SU-DHL-6 (cell line): ENCODE data around the gene SDR42E1.

Experiments used
- H2AFZ ChIP-seq: fragments of 200-600 bp; sonication (generic); 2 replicates; pipeline ENCODE4 v1.6.1; 2014; ENCODE audit warnings: low read depth, mild to moderate bottlenecking, moderate library complexity, mixed read lengths, antibody characterized with exemption, low read length; ENCODE audit not compliant: severe bottlenecking
- H3F3A ChIP-seq: fragments of 200-600 bp; shearing (Covaris generic); 2 replicates; pipeline ENCODE4 v1.6.0; 2016; ENCODE audit warnings: antibody characterized with exemption, mild to moderate bottlenecking; ENCODE audit not compliant: insufficient read depth
- H3K27ac ChIP-seq: fragments of 200-600 bp; sonication (generic); 2 replicates; pipeline ENCODE4 v1.5.1; 2016; ENCODE audit warnings: low read depth, mild to moderate bottlenecking, low read length, moderate library complexity, mixed read lengths
- H3K27me3 ChIP-seq: fragments of 200-600 bp; sonication (generic), shearing (Covaris generic); 2 replicates; pipeline ENCODE4 v1.6.0; 2014; ENCODE audit warnings: mild to moderate bottlenecking, low read length
- H3K36me3 ChIP-seq: fragments of 200-600 bp; sonication (generic); 2 replicates; pipeline ENCODE4 v1.6.1; 2014; ENCODE audit warnings: mild to moderate bottlenecking, low read length, mixed read lengths
- H3K4me2 ChIP-seq: fragments of 300-600, 200-600 bp; shearing (Covaris generic), sonication (generic); 2 replicates; pipeline ENCODE4 v1.6.0; 2014; ENCODE audit warnings: low read length, low read depth, mild to moderate bottlenecking; ENCODE audit not compliant: poor library complexity, severe bottlenecking
- H3K4me3 ChIP-seq: fragments of 200-600 bp; sonication (generic); 2 replicates; pipeline ENCODE4 v1.5.1; 2014; ENCODE audit warnings: antibody characterized with exemption, low read length, mild to moderate bottlenecking, mixed read lengths; ENCODE audit not compliant: insufficient read depth, poor library complexity, severe bottlenecking
- H3K79me2 ChIP-seq: fragments of 200-600 bp; sonication (generic); 2 replicates; pipeline ENCODE4 v1.6.1; 2014; ENCODE audit warnings: mild to moderate bottlenecking, low read length, moderate library complexity; ENCODE audit not compliant: insufficient read depth
- H3K9ac ChIP-seq: fragments of 200-600 bp; sonication (generic); 2 replicates; pipeline ENCODE4 v1.7.0; 2014; ENCODE audit warnings: mild to moderate bottlenecking, low read length
- H3K9me2 ChIP-seq: fragments of 200-600 bp; sonication (generic); replicated peaks from 2 replicates; pipeline ENCODE4 v1.6.1; 2014; ENCODE audit warnings: low read length; ENCODE audit not compliant: insufficient read depth
- H3K9me3 ChIP-seq: fragments of 200-600 bp; sonication (generic); 2 replicates; pipeline ENCODE4 v1.6.1; 2014; ENCODE audit warnings: low read length, mixed read lengths; ENCODE audit not compliant: insufficient read depth
- H4K20me1 ChIP-seq: fragments of 200-600 bp; sonication (generic); 2 replicates; pipeline ENCODE4 v1.6.1; 2014; ENCODE audit warnings: low read depth, mild to moderate bottlenecking, antibody characterized with exemption, low read length, moderate library complexity, mixed read lengths
- CTCF ChIP-seq: fragments of 200-600 bp; sonication (generic); IDR thresholded peaks from one replicate; pipeline ENCODE4 v1.5.1; 2017; ENCODE audit warnings: antibody characterized with exemption, mild to moderate bottlenecking, low read length, moderate library complexity; ENCODE audit not compliant: insufficient read depth, poor library complexity, severe bottlenecking
- EZH2phosphoT487 ChIP-seq: fragments of 200-600 bp; sonication (generic), shearing (Covaris generic); conservative IDR thresholded peaks from 2 replicates; pipeline ENCODE4 v1.6.1; 2018; ENCODE audit warnings: mild to moderate bottlenecking, antibody characterized with exemption, low read length, moderate library complexity, mixed read lengths

Gene SDR42E1

GRCh38 chr16:82017911-82018568, 6.8 kb upstream of the SDR42E1 start:
- Histone ChIP-seq H3K27me3 (no peaks in the 10 kb centered on the region), H3F3A (no peaks in the 10 kb centered on the region), H3K79me2 (no peaks in the 10 kb centered on the region), H4K20me1 (no peaks in the 10 kb centered on the region), H3K9ac (no peak overlapping the region), H3K9me2 (0 out of 2 replicates have a peak, but pooled peaks cover 4% of the 10 kb centered on the region), H3K4me2 (no peak overlapping the region), H3K27ac (no peak overlapping the region), H3K36me3 (no peaks in the 10 kb centered on the region), H3K4me3 (no peak overlapping the region), H3K9me3 (no peaks in the 10 kb centered on the region), H2AFZ (no peak overlapping the region)
- TF ChIP-seq EZH2phosphoT487: no peak
- TF ChIP-seq CTCF: no peak

GRCh38 chr16:82016964-82017363, 5.7 kb upstream of the SDR42E1 start:
- Histone ChIP-seq H3K9ac (no peak overlapping the region), H3K4me3 (no peak overlapping the region), H3K79me2 (no peaks in the 10 kb centered on the region), H3K36me3 (no peaks in the 10 kb centered on the region), H3K9me2 (0 out of 2 replicates have a peak, but pooled peaks cover 4% of the 10 kb centered on the region), H4K20me1 (no peaks in the 10 kb centered on the region), H3K27me3 (no peaks in the 10 kb centered on the region), H3K4me2 (no peak overlapping the region), H3K9me3 (no peaks in the 10 kb centered on the region), H3K27ac (no peak overlapping the region), H3F3A (no peaks in the 10 kb centered on the region), H2AFZ (no peak overlapping the region)
- TF ChIP-seq EZH2phosphoT487 (no peak), CTCF (no peak)

GRCh38 chr16:82016263-82016662, 5.0 kb upstream of the SDR42E1 start:
- Histone ChIP-seq H3F3A (no peaks in the 10 kb centered on the region), H3K36me3 (no peaks in the 10 kb centered on the region), H3K4me2 (no peak overlapping the region), H3K9me3 (no peaks in the 10 kb centered on the region), H3K4me3 (no peak overlapping the region), H3K27me3 (no peaks in the 10 kb centered on the region), H3K79me2 (no peaks in the 10 kb centered on the region), H2AFZ (no peak overlapping the region), H3K9ac (no peak overlapping the region), H4K20me1 (no peaks in the 10 kb centered on the region), H3K27ac (no peak overlapping the region), H3K9me2 (0 out of 2 replicates have a peak, but pooled peaks cover 4% of the 10 kb centered on the region)
- no peak for TF ChIP-seq CTCF
- TF ChIP-seq EZH2phosphoT487: no peak
